Omental fat pad (tissue), 4 donors: ENCODE measurements around the gene DNAAF1. TPM values are rescaled to one million over a fixed set of nuclear protein-coding genes. Genes with fewer than 3 reads are reported as not detected.

Experiments used
- ATAC-seq: fragments of 150-250 bp; one replicate; pipeline ENCODE4 v1.9.1; 2016; ENCODE audit warnings: mild to moderate bottlenecking, moderate library complexity; ENCODE audit not compliant: low FRiP score
- DNase-seq: peaks from one replicate; pipeline ENCODE4 v3.0.0-alpha.2; 2019; ENCODE audit warnings: low spot score
- CTCF ChIP-seq, 3 donors: fragments of 450-650 bp; IDR thresholded peaks; one replicate each; pipeline ENCODE4 v1.5.1; 2016 to 2017; ENCODE audit warnings: antibody characterized with exemption in 3 of 3, mild to moderate bottlenecking in 3 of 3, moderate library complexity in 2 of 3
- total RNA-seq, 4 donors: library from RNA; depleted of rRNA; stranded (reverse); fragments of >200 nt; gene quantifications; one replicate each; pipeline ENCODE4 v1.1.0, GENCODE V29; 2016

DNAAF1 gene
- total RNA-seq, 4 donors from 2014 or later: 0.28 to 0.48 (median 0.32) TPM; not detected in 1

GRCh38 chr16:84218956-84219355 is 73.8 kb downstream of the DNAAF1 start:
- no peak for ATAC-seq
- TF ChIP-seq CTCF (IDR thresholded peaks at IDR 0.05): no peak
- DNase-seq: no peak

- DNase-seq: no peak
- ATAC-seq: no peak
- TF ChIP-seq CTCF (IDR thresholded peaks at IDR 0.05): no peak
Measured at GRCh38 chr16:84220851-84221250, 75.7 kb downstream of the DNAAF1 start.

GRCh38 chr16:84223456-84223855 is 78.3 kb downstream of the DNAAF1 start:
- DNase-seq: no peak
- ATAC-seq: no peak
- TF ChIP-seq CTCF (IDR thresholded peaks at IDR 0.05): no peak

- DNase-seq (no peak), ATAC-seq (no peak)
- no peak for TF ChIP-seq CTCF (IDR thresholded peaks at IDR 0.05)
Measured at GRCh38 chr16:84224554-84224953, 79.4 kb downstream of the DNAAF1 start.

- no peak for ATAC-seq
- no peak for DNase-seq
- no peak for TF ChIP-seq CTCF (IDR thresholded peaks at IDR 0.05)
Measured at GRCh38 chr16:84225126-84225525, 80.0 kb downstream of the DNAAF1 start.

- TF ChIP-seq CTCF (IDR thresholded peaks at IDR 0.05): no peak
- no peak for ATAC-seq
- no peak for DNase-seq
Measured at GRCh38 chr16:84225571-84225970, 80.5 kb downstream of the DNAAF1 start.

GRCh38 chr16:84226026-84226425 is 80.9 kb downstream of the DNAAF1 start:
- no peak for TF ChIP-seq CTCF (IDR thresholded peaks at IDR 0.05)
- DNase-seq (no peak), ATAC-seq (no peak)

Other genes with a start within 250 kb of the DNAAF1 start
- gene MLYCD, start 246.2 kb upstream of the DNAAF1 start, total RNA-seq: 10 to 100 TPM in 2 of 4 donors, 1 to 10 TPM in 2; 8.4 to 17.8 (median 10.6) TPM
- gene OSGIN1, start 192.1 kb upstream of the DNAAF1 start, total RNA-seq: 10 to 100 TPM in 3 of 4 donors, 1 to 10 TPM in 1; 5.9 to 15.7 (median 13.3) TPM
- gene NECAB2, start 177.1 kb upstream of the DNAAF1 start, total RNA-seq: under 1 TPM in 1 of 4 donors, not detected in 3; 0.65 TPM
- not detected for gene SLC38A8, start 102.5 kb upstream of the DNAAF1 start, total RNA-seq
- 100 to 1,000 TPM in 1 of 4 donors, 10 to 100 TPM in 3; 75.3 to 100 (median 84.3) TPM for gene MBTPS1, start 28.4 kb upstream of the DNAAF1 start, total RNA-seq
- gene HSDL1, start 131 bp upstream of the DNAAF1 start, total RNA-seq: 10 to 100 TPM in 3 of 4 donors, 1 to 10 TPM in 1; 8.8 to 21.4 (median 15.8) TPM
- 10 to 100 TPM; 24.4 to 73.9 (median 33.3) TPM for gene TAF1C, start 41.7 kb downstream of the DNAAF1 start, total RNA-seq
- 1 to 10 TPM in 2 of 4 donors, under 1 TPM in 1, not detected in 1; 0.19 to 4.3 (median 1.6) TPM for gene ADAD2, start 45.8 kb downstream of the DNAAF1 start, total RNA-seq
- not detected for gene KCNG4, start 94.7 kb downstream of the DNAAF1 start, total RNA-seq
- 1 to 10 TPM in 3 of 4 donors, under 1 TPM in 1; 0.36 to 4.7 (median 2.5) TPM for gene WFDC1, start 149.6 kb downstream of the DNAAF1 start, total RNA-seq
- 1 to 10 TPM in 1 of 4 donors, not detected in 3; 1.3 TPM for gene ATP2C2, start 223.2 kb downstream of the DNAAF1 start, total RNA-seq